ENCODE data around the gene GALNT7.

GRCh38 chr4:173194157-173194556 is 25.5 kb downstream of the GALNT7 start:
- TF ChIP-seq TAF1 (IDR thresholded peaks at IDR 0.05; ENCODE audit: borderline replicate concordance, insufficient read depth, low read length) (no peak), POLR2AphosphoS5 (IDR thresholded peaks at IDR 0.05; ENCODE audit: low read depth, low read length) (no peak)

All from PFSK-1 (cell line).